Activated CD4-positive, alpha-beta T cell treated with anti-CD3 and anti-CD28 coated beads, Interleukin-2, amount 50 U/mL, for 16 hours (primary cell): ENCODE results near the gene ARHGAP23.
A peak's percentile ranks its signal among the peaks of the same experiment; 100 is the strongest.

Source experiments
- DNase-seq: peaks from one replicate; pipeline ENCODE4 v3.0.0-alpha.2; 2020

Gene ARHGAP23

GRCh38 chr17:38554430-38555350, 126.4 kb downstream of the ARHGAP23 start:
- DNase-seq = no peak

- no peak for DNase-seq
Measured at GRCh38 chr17:38556239-38556638, 128.0 kb downstream of the ARHGAP23 start.

- DNase-seq = no peak
Measured at GRCh38 chr17:38557396-38557795, 129.1 kb downstream of the ARHGAP23 start.

- DNase-seq = peak; percentile 93
Measured at GRCh38 chr17:38557836-38558727, 129.8 kb downstream of the ARHGAP23 start.

- no peak for DNase-seq
Measured at GRCh38 chr17:38558728-38559050, 130.4 kb downstream of the ARHGAP23 start.

- DNase-seq = peak; percentile 83
Measured at GRCh38 chr17:38559051-38559879, 131.0 kb downstream of the ARHGAP23 start.

- DNase-seq = no peak
Measured at GRCh38 chr17:38559880-38560230, 131.6 kb downstream of the ARHGAP23 start.

- DNase-seq = no peak
Measured at GRCh38 chr17:38560503-38561318, 132.4 kb downstream of the ARHGAP23 start.

GRCh38 chr17:38561416-38562214, 133.4 kb downstream of the ARHGAP23 start:
- DNase-seq = no peak
